Breast epithelium (tissue), 4 donors: ENCODE measurements around the gene DESI1. TPM values are rescaled to one million over a fixed set of nuclear protein-coding genes. Genes with fewer than 3 reads are reported as not detected.
"Not testable (repeated sequence)": the region's sequence is repeated elsewhere in the genome, so short reads cannot be mapped to it uniquely, and the experiment has no call there.

Experiments used
- DNase-seq, 2 donors: peaks; one replicate each; pipeline ENCODE4 v3.0.0-alpha.2; 2019; ENCODE audit warnings: low spot score in 2 of 2
- H3K27ac ChIP-seq, 2 donors: fragments of 200-600 bp; sonication (generic) in 1 of 2; one replicate each; pipeline ENCODE4 v1.5.1; 2016 to 2019; ENCODE audit warnings: mild to moderate bottlenecking in 1 of 2
- H3K27me3 ChIP-seq, 2 donors: fragments of 200-600 bp; sonication (generic) in 1 of 2; one replicate each; pipeline versions ENCODE4 v1.5.1 to v1.6.0; 2017 to 2019; ENCODE audit warnings: control low read depth in 1 of 2, mild to moderate bottlenecking in 1 of 2
- H3K36me3 ChIP-seq: fragments of 200-600 bp; one replicate; pipeline ENCODE4 v1.5.1; 2019
- H3K4me1 ChIP-seq, 2 donors: fragments of 200-600 bp; sonication (generic); one replicate each; pipeline ENCODE4 v1.5.1; 2016 to 2019; ENCODE audit warnings: control low read depth in 1 of 2
- H3K4me3 ChIP-seq, 3 donors: fragments of 200-600 bp; sonication (generic); 1 replicate in 2 of 3; 2 replicates in 1 of 3; pipeline ENCODE4 v1.5.1; 2016 to 2019; ENCODE audit warnings: mild to moderate bottlenecking in 3 of 3, moderate library complexity in 2 of 3
- H3K9me3 ChIP-seq, 2 donors: fragments of 200-600 bp; sonication (generic) in 1 of 2; one replicate each; pipeline ENCODE4 v1.5.1; 2016 to 2019; ENCODE audit warnings: control low read depth in 1 of 2
- CTCF ChIP-seq, 3 donors: fragments of 450-650 bp; IDR thresholded peaks; one replicate each; pipeline ENCODE4 v1.5.1; 2016 to 2017; ENCODE audit warnings: antibody characterized with exemption in 3 of 3, mild to moderate bottlenecking in 3 of 3, moderate library complexity in 3 of 3
- POLR2A ChIP-seq: fragments of 450-650 bp; IDR thresholded peaks from one replicate; pipeline ENCODE4 v1.6.1; 2016; ENCODE audit warnings: antibody characterized with exemption, mild to moderate bottlenecking, moderate library complexity
- POLR2AphosphoS5 ChIP-seq, 3 donors: sonication (generic); formaldehyde crosslinking; IDR thresholded peaks; one replicate each; pipeline ENCODE4 v1.6.1; 2017; ENCODE audit warnings: antibody characterized with exemption in 3 of 3
- intact Hi-C: fragments of 100-400 bp; cut with DNase I; formaldehyde crosslinking; loops from one replicate; pipeline ENCODE4 v1.15.1; 2023; ENCODE audit warnings: low total_unique reads
- total RNA-seq, 3 donors: library from RNA; depleted of rRNA; stranded (reverse); fragments of >200 nt; gene quantifications; one replicate each; pipeline ENCODE4 v1.1.0, GENCODE V29; 2016

The DESI1 gene
- total RNA-seq, result 10 to 100 TPM; 17.0 to 23.5 (median 21.0) TPM

- H3K27ac ChIP-seq, result peak within 1 kb of the TSS; percentile 98 to 99
- TF ChIP-seq POLR2AphosphoS5 (IDR thresholded peaks at IDR 0.05) (no peak), CTCF (IDR thresholded peaks at IDR 0.05) (no peak)
- intact Hi-C loops, result loop anchor here (2.0 kb wide), 1 partner anchor 68 kb away; no protein-coding TSS in a partner anchor
- no peaks in the 10 kb centered on the region for H3K9me3 ChIP-seq
- no peaks in the 10 kb centered on the region for H3K27me3 ChIP-seq
- DNase-seq, result peak in 1 of 2 donors; percentile 55
- H3K4me1 ChIP-seq, result peaks cover 3 to 12% of the 10 kb centered on the region in 2 donors
- H3K4me3 ChIP-seq, result peak within 1 kb of the TSS; percentile 88 to 97 (median 89)
- no peaks in the 10 kb centered on the region for H3K36me3 ChIP-seq
These were observed at the start of gene DESI1 for GRCh38 chr22:41620589-41621098. TSS of gene DESI1 (minus strand) at chr22:41621043. CDS start at chr22:41620839, 204 bp downstream.

- TF ChIP-seq POLR2A (no peak), CTCF (IDR thresholded peaks at IDR 0.05) (no peak), POLR2AphosphoS5 (IDR thresholded peaks at IDR 0.05) (no peak)
- no peak overlapping the region for H3K4me3 ChIP-seq
- no peak for DNase-seq
- no peaks in the 10 kb centered on the region for H3K36me3 ChIP-seq
- intact Hi-C loops, result no loop called here
- H3K4me1 ChIP-seq, result peaks cover 0 to 4% of the 10 kb centered on the region in 2 donors
- H3K27ac ChIP-seq, result peak overlapping the region in 1 of 2 donors; percentile 26
- H3K9me3 ChIP-seq, result no peaks in the 10 kb centered on the region
- no peaks in the 10 kb centered on the region for H3K27me3 ChIP-seq
These were observed 48.4 kb upstream of the DESI1 start for GRCh38 chr22:41668971-41669911.

- Histone ChIP-seq H3K4me3 (no peak overlapping the region), H3K36me3 (peaks cover 13% of the 10 kb centered on the region), H3K27ac (no peak overlapping the region), H3K9me3 (no peaks in the 10 kb centered on the region), H3K27me3 (no peaks in the 10 kb centered on the region), H3K4me1 (peaks cover 0 to 4% of the 10 kb centered on the region in 2 donors)
- DNase-seq, result no peak
- intact Hi-C loops, result no loop called here
- TF ChIP-seq CTCF (IDR thresholded peaks at IDR 0.05) (no peak), POLR2AphosphoS5 (IDR thresholded peaks at IDR 0.05) (no peak), POLR2A (no peak)
These were observed 44.1 kb upstream of the DESI1 start for GRCh38 chr22:41664951-41665350.

- no peaks in the 10 kb centered on the region for H3K27me3 ChIP-seq
- no peak for DNase-seq
- intact Hi-C loops, result no loop called here
- no peak overlapping the region for H3K4me3 ChIP-seq
- H3K27ac ChIP-seq, result no peak overlapping the region
- peaks cover 15% of the 10 kb centered on the region for H3K36me3 ChIP-seq
- TF ChIP-seq POLR2AphosphoS5 (IDR thresholded peaks at IDR 0.05) (no peak), POLR2A (no peak), CTCF (IDR thresholded peaks at IDR 0.05) (no peak)
- H3K9me3 ChIP-seq, result no peaks in the 10 kb centered on the region
- H3K4me1 ChIP-seq, result peaks cover 0 to 4% of the 10 kb centered on the region in 2 donors
These were observed 43.6 kb upstream of the DESI1 start for GRCh38 chr22:41664490-41664889.

GRCh38 chr22:41663594-41663993 lies 42.8 kb upstream of the DESI1 start:
- H3K4me3 ChIP-seq, DNase-seq, H3K9me3 ChIP-seq, H3K27ac ChIP-seq, intact Hi-C loops, H3K4me1 ChIP-seq, H3K27me3 ChIP-seq: not testable (repeated sequence)
- H3K36me3 ChIP-seq, result peaks cover 15% of the 10 kb centered on the region
